GM12873 (cell line): ENCODE measurements around the gene CCDC183.

Experiments used
- TF ChIP-seq, protein P1 (sequence below): IDR thresholded peaks from 2 replicates; pipeline ENCODE4 v1.5.1; 2012; ENCODE audit warnings: low read depth, mild to moderate bottlenecking, moderate library complexity, low read length, control low read depth; ENCODE audit not compliant: insufficient read depth; ENCODE audit errors: missing control alignments

CCDC183 gene

DNA sequence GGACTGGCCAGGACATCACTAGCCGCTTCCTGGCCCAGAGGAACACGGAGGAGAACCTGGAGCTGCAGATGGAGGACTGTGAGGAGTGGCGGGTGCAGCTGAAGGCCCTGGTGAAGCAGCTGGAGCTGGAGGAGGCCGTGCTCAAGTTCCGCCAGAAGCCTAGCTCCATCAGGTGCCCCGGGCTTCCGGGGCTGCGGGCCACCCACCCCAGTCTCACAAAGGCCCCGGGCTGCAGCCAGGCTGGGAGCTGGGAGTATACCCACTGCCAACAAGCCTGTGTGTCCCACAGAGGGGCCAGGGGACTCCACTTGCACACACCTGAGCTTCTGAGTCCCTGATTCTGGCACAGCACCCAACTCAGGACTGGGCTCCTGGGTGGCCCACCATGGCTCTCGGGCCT, 9.9 kb downstream of the CCDC183 start:
- TF ChIP-seq, protein P1, sequence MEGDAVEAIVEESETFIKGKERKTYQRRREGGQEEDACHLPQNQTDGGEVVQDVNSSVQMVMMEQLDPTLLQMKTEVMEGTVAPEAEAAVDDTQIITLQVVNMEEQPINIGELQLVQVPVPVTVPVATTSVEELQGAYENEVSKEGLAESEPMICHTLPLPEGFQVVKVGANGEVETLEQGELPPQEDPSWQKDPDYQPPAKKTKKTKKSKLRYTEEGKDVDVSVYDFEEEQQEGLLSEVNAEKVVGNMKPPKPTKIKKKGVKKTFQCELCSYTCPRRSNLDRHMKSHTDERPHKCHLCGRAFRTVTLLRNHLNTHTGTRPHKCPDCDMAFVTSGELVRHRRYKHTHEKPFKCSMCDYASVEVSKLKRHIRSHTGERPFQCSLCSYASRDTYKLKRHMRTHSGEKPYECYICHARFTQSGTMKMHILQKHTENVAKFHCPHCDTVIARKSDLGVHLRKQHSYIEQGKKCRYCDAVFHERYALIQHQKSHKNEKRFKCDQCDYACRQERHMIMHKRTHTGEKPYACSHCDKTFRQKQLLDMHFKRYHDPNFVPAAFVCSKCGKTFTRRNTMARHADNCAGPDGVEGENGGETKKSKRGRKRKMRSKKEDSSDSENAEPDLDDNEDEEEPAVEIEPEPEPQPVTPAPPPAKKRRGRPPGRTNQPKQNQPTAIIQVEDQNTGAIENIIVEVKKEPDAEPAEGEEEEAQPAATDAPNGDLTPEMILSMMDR: no peak

- TF ChIP-seq, protein P1: no peak
These were observed 10.6 kb downstream of the CCDC183 start for GRCh38 chr9:136806631-136807201.

GRCh38 chr9:136807281-136808074, 11.3 kb downstream of the CCDC183 start, which contains the start of gene RABL6:
Gene RABL6, plus strand, starts transcription at chr9:136807948. Its CDS starts 249 bp downstream, at chr9:136808197.
- TF ChIP-seq, protein P1: no peak

- TF ChIP-seq, protein P1: no peak
These were observed 12.1 kb downstream of the CCDC183 start for GRCh38 chr9:136808075-136808805.

GRCh38 chr9:136808806-136809158, 12.6 kb downstream of the CCDC183 start:
- TF ChIP-seq, protein P1: no peak

DNA sequence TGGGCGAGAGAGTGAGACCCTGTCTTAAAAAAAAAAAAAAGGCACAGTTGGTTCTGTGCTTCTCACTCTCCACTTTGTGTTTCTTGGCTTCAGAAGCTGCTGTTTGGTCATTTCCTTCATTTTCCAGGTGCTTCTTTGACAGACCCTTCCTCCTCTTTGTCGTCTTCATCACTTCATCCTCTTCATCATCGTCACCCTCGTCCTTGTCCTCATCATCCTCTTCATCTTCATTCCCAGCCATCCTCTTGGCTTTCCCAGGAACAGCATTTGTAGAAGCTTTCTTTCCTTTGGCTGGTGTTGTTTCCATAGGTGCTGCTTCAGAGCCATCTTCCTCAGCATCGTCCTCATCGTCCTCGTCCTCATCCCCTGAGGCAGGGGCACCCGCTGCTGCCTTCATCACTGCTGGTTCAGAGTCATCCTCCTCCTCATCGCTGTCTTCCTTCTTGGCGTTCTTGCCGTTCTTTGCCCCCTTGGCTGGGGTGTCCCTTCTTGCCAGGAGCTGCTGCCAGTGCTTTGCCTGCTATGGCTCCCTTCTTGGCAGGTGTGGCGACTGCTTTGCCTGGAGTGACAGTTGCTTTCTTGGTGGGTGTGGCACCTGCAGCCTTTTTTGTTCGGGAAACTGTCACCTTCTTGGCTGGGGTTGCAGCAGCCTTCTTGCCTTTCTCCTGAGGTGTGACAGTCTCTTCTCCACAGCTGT, 18.7 kb downstream of the CCDC183 start:
- TF ChIP-seq, protein P1: no peak

GRCh38 chr9:136815422-136815782, 19.3 kb downstream of the CCDC183 start:
- TF ChIP-seq, protein P1: no peak
